Lung (tissue), 12 donors: ENCODE data around the gene PLAGL1. TPM values are rescaled to one million over a fixed set of nuclear protein-coding genes. Genes with fewer than 3 reads are reported as not detected.

ENCODE experiments used
- ATAC-seq: fragments of 200-7000 bp; cut with Tn5 transposase; one replicate; pipeline ENCODE4 v1.9.1; 2020; ENCODE audit warnings: moderate number of reproducible peaks; ENCODE audit not compliant: insufficient read depth, low FRiP score
- DNase-seq, 3 donors: peaks; one replicate each; pipeline ENCODE4 v3.0.0-alpha.2; 2013 to 2017
- H3K27ac ChIP-seq, 2 donors: one replicate each; pipeline ENCODE4 v1.5.1; 2013; ENCODE audit warnings: mild to moderate bottlenecking in 2 of 2, moderate library complexity in 2 of 2, control low read depth in 1 of 2, inconsistent platforms in 1 of 2, low read depth in 1 of 2, low read length in 1 of 2
- H3K27me3 ChIP-seq, 3 donors: one replicate each; pipeline ENCODE4 v1.5.1; 2013; ENCODE audit warnings: low read length in 2 of 3; ENCODE audit not compliant: control insufficient read depth in 3 of 3, insufficient read depth in 3 of 3
- H3K36me3 ChIP-seq, 4 donors: one replicate each; pipeline ENCODE4 v1.5.1; 2013; ENCODE audit warnings: low read length in 4 of 4, mild to moderate bottlenecking in 1 of 4, moderate library complexity in 1 of 4; ENCODE audit not compliant: control insufficient read depth in 4 of 4, insufficient read depth in 4 of 4
- H3K4me1 ChIP-seq, 5 donors: one replicate each; pipeline ENCODE4 v1.5.1; 2013; ENCODE audit warnings: low read length in 5 of 5, mild to moderate bottlenecking in 2 of 5, moderate library complexity in 1 of 5; ENCODE audit not compliant: control insufficient read depth in 5 of 5, insufficient read depth in 5 of 5
- H3K4me3 ChIP-seq: one replicate; pipeline ENCODE4 v1.5.1; 2013; ENCODE audit warnings: mild to moderate bottlenecking, control low read depth, moderate library complexity
- H3K9ac ChIP-seq, 2 donors: one replicate each; pipeline ENCODE4 v1.5.1; 2013; ENCODE audit warnings: low read length in 2 of 2, control low read depth in 1 of 2; ENCODE audit not compliant: insufficient read depth in 1 of 2
- H3K9me3 ChIP-seq, 4 donors: one replicate each; pipeline ENCODE4 v1.5.1; 2013; ENCODE audit warnings: low read length in 3 of 4, mild to moderate bottlenecking in 1 of 4, moderate library complexity in 1 of 4; ENCODE audit not compliant: control insufficient read depth in 4 of 4, insufficient read depth in 3 of 4
- WGBS, 2 donors: extraction: QIAGEN DNeasy Blood & Tissue Kit; methylation state at CpG; one replicate each; pipeline ENCODE4 v1.1.7; 2013; 5-methylcytosine and 5-hydroxymethylcytosine counted together
- polyA plus RNA-seq, 2 donors: library from polyadenylated mRNA; stranded (reverse); fragments of 200-250 nt; gene quantifications; one replicate each; pipeline ENCODE4 v1.2.1, GENCODE V29; 2013
- total RNA-seq, 2 donors: library from RNA; depleted of rRNA in 1 of 2; stranded (reverse); fragments of >200 nt in 1 of 2; gene quantifications; one replicate each; pipeline ENCODE4 v1.2.1, GENCODE V29; 2014 to 2021
- TF ChIP-seq, protein P1 (sequence below): IDR thresholded peaks from 2 replicates; pipeline ENCODE4 v1.5.1; 2012; ENCODE audit warnings: mild to moderate bottlenecking; ENCODE audit errors: control extremely low read depth, extremely low read depth
- donor health status: control.
- donor health status: control.
- donor health status: Bipolar disorder and iron deficiency.
- donor health status: healthy.
- donor health status: DM: yes; HTN: yes; CAD: no.

PLAGL1 gene
- total and polyA plus RNA-seq, 4 donors, result 15.5 to 86.9 (median 29.7) TPM

DNA sequence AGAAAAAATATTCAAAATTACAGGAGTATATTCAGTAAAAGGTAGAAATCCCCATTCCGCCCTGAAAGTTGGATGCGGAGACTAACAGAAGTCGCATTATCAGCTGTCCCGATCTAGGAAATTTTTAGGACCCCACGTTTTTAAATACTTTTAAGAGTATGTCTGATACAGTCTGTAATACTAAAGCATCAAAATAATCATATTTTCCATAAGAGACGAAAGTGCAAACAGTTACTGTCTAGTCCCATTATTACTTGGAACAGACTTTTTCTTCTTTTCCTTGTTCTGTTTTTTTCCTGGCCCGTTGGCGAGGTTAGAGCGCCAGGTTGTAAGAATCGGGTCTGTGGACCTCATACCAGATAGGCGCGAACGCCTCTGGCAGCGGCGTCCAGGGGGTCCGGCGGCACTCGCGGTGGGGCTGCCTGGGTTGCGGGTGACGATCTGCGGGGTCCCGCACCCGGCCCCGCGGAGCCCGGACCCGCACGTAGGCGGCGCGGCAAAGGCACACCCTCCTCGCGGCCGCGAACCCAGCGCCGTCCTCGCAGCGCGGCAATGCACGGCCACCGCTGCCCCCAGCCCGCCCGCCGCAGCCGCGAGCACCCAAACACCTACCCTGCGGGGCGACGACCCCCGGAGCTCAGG, 460 bp downstream of the PLAGL1 start:
- Histone ChIP-seq H3K4me1 (no peaks in the 10 kb centered on the region), H3K27ac (peak overlapping the region; percentile 37 to 72), H3K27me3 (no peaks in the 10 kb centered on the region), H3K4me3 (peak overlapping the region; percentile 73), H3K36me3 (no peaks in the 10 kb centered on the region), H3K9ac (peak overlapping the region; percentile 49 to 82), H3K9me3 (no peaks in the 10 kb centered on the region)
- ATAC-seq (peak; percentile 54), DNase-seq (peak in 2 of 3 donors; percentile 40 to 56)
- 50 to 58% methylated on average over 36 to 52 of the region's 52 CpGs for WGBS, 2 donors
- TF ChIP-seq, protein P1, sequence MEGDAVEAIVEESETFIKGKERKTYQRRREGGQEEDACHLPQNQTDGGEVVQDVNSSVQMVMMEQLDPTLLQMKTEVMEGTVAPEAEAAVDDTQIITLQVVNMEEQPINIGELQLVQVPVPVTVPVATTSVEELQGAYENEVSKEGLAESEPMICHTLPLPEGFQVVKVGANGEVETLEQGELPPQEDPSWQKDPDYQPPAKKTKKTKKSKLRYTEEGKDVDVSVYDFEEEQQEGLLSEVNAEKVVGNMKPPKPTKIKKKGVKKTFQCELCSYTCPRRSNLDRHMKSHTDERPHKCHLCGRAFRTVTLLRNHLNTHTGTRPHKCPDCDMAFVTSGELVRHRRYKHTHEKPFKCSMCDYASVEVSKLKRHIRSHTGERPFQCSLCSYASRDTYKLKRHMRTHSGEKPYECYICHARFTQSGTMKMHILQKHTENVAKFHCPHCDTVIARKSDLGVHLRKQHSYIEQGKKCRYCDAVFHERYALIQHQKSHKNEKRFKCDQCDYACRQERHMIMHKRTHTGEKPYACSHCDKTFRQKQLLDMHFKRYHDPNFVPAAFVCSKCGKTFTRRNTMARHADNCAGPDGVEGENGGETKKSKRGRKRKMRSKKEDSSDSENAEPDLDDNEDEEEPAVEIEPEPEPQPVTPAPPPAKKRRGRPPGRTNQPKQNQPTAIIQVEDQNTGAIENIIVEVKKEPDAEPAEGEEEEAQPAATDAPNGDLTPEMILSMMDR, result no peak

DNA sequence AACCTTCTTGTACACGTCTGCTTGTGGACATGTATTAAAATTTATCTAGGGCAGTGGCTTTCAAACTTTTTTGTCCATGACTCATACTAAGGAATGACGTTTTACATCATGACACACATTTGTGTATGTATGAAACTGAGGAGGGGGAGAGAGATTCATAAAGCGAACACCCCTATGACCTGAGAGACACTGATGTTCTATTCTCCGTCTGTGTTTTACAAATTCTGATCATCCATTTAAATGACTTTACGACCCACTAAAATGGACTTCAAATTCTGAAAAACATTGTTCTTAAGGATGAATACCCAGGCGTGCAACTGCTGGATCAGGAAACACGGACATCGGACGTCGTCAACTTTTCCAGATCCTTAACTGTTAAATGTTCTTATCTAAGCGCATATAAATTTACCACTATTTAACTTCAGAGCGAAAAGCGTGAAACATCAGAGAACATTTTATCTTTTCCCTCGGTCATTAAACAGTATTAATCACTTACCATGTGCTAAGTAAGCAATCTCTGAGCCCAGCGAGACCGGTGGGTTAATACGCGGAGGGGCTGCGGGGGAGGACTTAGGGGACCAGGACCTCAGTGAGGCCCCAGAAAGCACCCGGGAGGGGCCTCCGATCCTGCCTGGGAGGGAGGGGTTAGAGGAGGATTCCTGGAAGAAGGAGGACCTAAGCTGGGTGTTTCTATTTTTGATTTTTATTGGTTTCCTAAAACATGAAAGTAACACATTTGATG, 1.2 kb downstream of the PLAGL1 start:
- H3K27me3 ChIP-seq, result no peaks in the 10 kb centered on the region
- H3K27ac ChIP-seq, result peak overlapping the region; percentile 45 to 66
- H3K4me1 ChIP-seq, result no peaks in the 10 kb centered on the region
- ATAC-seq (no peak), DNase-seq (peak; percentile 65 to 79 (median 72))
- 42 to 54% methylated on average over 21 of the region's 21 CpGs for WGBS, 2 donors
- TF ChIP-seq, protein P1, result no peak
- peaks cover 0 to 4% (median 0%) of the 10 kb centered on the region in 4 donors for H3K9me3 ChIP-seq
- peak overlapping the region; percentile 49 to 82 for H3K9ac ChIP-seq
- H3K36me3 ChIP-seq, result no peaks in the 10 kb centered on the region
- H3K4me3 ChIP-seq, result peak overlapping the region; percentile 54

DNA sequence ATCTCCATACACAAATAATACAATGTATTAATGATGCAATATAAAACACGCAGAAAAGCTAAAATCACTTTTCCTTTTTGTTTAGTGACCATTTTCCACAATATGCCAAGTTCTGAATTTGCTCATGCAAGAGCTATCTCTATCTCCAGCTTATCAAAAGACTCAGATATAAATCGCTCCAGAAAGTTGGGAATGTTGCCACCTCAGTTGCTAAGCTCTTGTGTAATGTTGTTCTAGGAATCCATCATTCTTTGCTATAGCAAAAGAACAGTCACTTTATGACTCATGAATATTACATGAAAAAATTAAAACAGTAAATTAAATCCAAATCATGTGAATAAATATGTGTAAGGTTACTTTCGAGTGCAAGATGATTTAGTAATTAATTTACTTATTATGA, 8.7 kb downstream of the PLAGL1 start:
- H3K27me3 ChIP-seq, result no peaks in the 10 kb centered on the region
- H3K4me3 ChIP-seq, result no peak overlapping the region
- DNase-seq, result no peak
- H3K9ac ChIP-seq, result no peak overlapping the region
- peaks cover 0 to 5% (median 0%) of the 10 kb centered on the region in 5 donors for H3K4me1 ChIP-seq
- peaks cover 0 to 4% (median 2%) of the 10 kb centered on the region in 4 donors for H3K9me3 ChIP-seq
- TF ChIP-seq, protein P1, result no peak
- no peak for ATAC-seq
- 86 to 93% methylated on average over 3 of the region's 3 CpGs for WGBS, 2 donors
- H3K36me3 ChIP-seq, result peaks cover 0 to 2% (median 0%) of the 10 kb centered on the region in 4 donors
- H3K27ac ChIP-seq, result no peak overlapping the region
